Measurements from ENCODE around the gene PDE1C.

The PDE1C gene

GRCh38 chr7:31935124-31936054 is 134.8 kb downstream of the PDE1C start:
- no peak for DNase-seq

DNA sequence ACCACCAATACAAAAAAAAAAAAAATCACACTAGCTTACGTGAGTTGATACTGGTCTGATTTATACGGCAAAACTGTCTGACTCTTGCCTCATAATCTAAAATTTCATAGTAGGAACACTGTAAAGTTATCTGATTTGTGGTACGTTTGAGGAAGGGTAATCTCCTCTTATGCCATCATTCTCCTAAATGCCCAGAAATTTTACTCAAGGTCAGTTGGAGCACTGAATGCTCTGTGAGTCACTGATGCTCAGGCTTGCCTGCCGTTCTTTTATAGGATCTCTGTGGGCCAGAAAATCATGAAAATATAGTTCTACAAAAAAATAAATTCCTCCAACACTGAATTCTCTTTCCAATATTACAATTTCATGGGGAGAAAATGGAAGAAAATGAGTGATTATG is 135.7 kb downstream of the PDE1C start:
- DNase-seq, result no peak

DNA sequence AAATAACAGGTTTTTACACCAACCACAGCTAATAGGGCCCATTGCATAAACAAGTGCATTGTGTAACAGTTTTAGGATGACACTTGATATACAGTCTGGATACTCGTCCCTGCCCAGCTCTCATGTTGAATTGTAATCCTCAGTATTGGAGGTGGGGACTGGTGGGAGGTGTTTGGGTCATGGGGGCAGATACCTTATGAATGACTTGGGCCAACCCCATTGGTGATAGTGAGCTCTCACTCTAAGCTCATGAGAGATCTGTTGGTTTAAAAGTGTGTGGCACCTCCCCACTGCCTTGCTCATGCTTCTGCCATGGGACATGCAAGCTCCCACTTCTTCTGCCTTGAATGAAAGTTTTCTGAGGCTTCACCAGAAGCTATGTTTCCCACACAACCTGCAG is 136.7 kb downstream of the PDE1C start:
- no peak for DNase-seq

- DNase-seq, result no peak
These were observed 143.1 kb downstream of the PDE1C start for GRCh38 chr7:31926991-31927584.

GRCh38 chr7:31925753-31926454 is 144.3 kb downstream of the PDE1C start:
- no peak for DNase-seq

- DNase-seq, result peak; percentile 32
These were observed 146.0 kb downstream of the PDE1C start for GRCh38 chr7:31924251-31924650.

DNA sequence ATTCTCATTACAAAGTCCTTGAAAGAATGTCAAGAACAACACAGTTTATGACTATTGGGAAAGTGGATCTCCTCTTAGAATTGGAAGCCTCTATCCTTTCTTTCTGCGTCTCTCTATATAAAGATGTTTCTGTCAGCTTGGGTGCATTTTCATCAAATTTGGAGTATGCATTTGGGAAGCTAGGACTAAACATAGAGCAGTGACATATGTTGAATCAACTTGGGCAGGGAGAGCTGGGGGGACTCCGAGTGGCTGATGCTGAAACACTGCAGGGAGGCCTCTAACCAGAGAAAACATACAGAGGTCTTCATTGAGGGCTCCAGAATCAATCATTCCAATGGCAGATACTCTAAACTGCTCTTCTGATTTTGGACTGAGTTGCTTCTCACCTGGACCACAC is 147.4 kb downstream of the PDE1C start:
- no peak for DNase-seq

- no peak for DNase-seq
These were observed 149.2 kb downstream of the PDE1C start for GRCh38 chr7:31921047-31921446.

GRCh38 chr7:31919678-31920369 is 150.4 kb downstream of the PDE1C start:
- DNase-seq, result no peak

DNA sequence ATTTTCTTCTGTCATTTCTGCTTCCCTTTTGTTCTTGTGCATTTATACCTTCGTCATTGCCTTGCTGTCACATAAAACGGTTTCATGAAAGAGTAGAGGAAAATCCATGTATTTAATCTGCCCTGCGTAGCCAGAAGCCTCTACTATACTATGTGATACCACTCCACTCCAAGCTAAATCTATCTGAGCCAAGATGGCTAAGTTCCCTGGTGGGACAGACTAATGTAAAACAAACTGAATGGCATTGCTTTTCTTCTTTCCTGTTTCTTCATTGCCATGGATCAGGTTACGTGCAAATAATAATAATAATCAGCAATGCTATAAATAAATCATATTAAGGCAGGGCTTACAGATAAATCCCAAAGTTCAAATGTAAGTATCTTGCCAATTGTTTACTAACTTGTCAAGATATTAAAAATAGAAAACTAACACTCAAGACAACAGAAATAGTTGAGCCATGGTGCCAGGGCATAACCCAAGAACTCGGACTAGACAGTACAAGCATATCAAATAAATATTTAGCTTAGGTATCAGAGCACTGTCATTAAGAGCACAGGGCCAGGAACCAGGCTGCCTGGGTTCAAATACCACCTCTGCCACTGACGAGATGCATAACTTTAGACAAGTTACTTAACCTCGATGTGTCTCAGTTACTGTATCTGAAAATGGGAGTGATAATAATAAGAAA is 151.4 kb downstream of the PDE1C start:
- no peak for DNase-seq

DNA sequence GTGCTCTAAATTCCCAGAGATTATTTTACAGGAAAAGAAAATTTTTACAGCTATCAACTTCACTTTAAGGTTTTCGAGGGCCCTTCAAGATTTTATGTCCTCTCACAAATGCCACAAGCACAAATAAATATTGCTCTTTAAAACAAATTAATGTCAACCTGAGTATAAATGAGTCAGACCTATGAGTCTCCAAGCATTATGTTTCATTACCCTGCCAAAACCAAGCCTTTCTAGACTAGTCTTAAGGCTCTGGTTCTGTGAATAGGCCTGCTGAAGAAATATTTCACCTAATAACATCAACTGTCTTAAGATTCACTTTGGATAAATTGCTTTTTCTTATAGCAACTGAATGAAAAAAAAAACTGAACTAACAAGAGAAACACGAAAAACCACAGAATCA is 153.0 kb downstream of the PDE1C start:
- no peak for DNase-seq

DNA sequence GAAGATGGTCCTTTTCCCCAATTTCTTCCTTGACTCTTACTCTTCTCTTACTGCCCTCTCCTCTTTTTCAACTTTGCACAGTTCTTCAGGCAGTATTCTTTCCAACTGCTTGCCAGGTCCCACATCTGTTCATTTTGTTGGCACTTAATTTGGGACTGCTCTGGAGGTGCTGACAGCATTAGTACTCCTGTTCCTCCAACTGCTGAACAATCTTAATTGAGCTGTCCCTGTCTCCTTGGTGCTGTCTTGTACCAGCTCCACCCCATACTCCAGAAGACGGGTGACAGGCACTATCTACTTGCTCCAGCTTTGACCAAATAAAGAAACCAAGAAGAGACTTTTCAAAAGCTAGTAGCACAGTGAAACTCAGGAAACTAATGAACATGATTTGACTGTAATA is 160.0 kb downstream of the PDE1C start:
- no peak for DNase-seq

GRCh38 chr7:31906479-31907171 is 163.6 kb downstream of the PDE1C start:
- no peak for DNase-seq

GRCh38 chr7:31903962-31904361 is 166.2 kb downstream of the PDE1C start:
- no peak for DNase-seq

DNA sequence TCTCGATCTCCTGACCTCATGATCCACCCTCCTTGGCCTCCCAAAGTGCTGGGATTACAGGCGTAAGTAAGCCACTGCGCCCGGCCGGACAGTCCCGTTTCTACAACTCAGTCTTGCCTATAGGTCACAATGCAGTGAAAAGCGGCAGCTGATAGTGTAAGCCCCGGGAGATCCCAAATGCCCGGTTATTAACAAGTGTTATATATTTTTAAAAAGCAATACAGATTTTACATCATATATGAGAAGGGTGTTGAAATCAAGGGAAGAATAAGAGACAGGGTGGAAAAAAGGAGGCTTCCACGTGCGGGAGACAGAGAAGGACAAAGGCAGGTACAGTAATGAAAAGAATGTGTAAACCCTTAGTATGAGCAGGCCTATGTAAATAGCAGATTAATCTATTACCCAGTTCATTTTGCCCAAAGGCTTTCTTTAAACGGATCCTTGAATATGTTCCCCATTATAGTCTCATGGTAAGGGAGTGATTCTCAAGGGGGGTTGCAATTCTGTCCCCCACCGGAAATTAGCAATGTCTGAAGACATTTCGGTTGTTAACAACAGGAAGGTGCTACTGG is 170.8 kb downstream of the PDE1C start:
- no peak for DNase-seq

- DNase-seq, result no peak
These were observed 173.3 kb downstream of the PDE1C start for GRCh38 chr7:31896925-31897324.

DNA sequence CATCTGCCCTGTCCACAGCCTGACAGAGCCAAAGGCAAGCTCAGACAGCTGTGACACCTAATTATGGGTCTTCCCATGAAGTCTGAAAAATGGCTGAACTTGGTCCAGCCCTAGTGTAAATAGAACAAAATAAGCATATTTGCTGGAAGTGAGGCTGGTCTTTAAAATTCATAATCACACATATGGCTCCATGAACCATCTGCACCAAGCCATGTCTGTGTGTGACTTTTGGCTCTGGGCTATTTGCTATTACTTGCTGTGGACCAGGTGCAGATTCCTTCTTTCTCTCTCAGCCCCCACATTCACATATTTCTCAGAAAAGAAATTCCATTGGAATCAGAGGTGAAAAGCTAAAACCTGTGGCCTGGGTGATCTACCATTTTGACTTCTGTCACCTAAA is 175.9 kb downstream of the PDE1C start:
- no peak for DNase-seq

GRCh38 chr7:31893365-31893764 is 176.8 kb downstream of the PDE1C start:
- DNase-seq, result no peak

- no peak for DNase-seq
These were observed 177.9 kb downstream of the PDE1C start for GRCh38 chr7:31892099-31892829.

GRCh38 chr7:31890766-31891165 is 179.4 kb downstream of the PDE1C start:
- no peak for DNase-seq

DNA sequence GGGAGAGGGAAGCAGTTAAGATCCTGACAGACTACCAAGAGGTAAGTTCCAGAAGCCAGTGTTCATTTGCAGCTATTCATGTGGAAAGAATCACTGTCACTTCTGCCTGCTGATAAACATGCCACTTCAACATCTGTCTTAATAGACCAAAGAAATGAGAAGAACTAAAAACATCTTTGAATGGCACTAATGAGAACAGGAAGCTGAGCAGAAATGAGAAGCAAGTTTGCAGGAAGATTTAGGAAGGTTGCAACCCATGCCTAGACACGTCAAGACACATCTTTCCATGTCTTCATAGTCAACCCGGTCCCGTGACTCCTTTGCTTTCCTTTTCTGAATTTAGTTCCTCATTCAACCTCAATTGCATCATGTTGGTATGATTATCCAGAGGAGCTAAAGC is 180.0 kb downstream of the PDE1C start:
- no peak for DNase-seq
